Bone marrow (tissue), 2 donors: Measurements from ENCODE around the gene SNRPN.
A peak's percentile ranks its signal among the peaks of the same experiment; 100 is the strongest.
"Not testable (repeated sequence)": the region's sequence is repeated elsewhere in the genome, so short reads cannot be mapped to it uniquely, and the experiment has no call there.

Source experiments
- DNase-seq, 2 donors: peaks; one replicate each; lab custom pipeline; 2025; lab: John Stamatoyannopoulos, UW

Gene SNRPN

DNA sequence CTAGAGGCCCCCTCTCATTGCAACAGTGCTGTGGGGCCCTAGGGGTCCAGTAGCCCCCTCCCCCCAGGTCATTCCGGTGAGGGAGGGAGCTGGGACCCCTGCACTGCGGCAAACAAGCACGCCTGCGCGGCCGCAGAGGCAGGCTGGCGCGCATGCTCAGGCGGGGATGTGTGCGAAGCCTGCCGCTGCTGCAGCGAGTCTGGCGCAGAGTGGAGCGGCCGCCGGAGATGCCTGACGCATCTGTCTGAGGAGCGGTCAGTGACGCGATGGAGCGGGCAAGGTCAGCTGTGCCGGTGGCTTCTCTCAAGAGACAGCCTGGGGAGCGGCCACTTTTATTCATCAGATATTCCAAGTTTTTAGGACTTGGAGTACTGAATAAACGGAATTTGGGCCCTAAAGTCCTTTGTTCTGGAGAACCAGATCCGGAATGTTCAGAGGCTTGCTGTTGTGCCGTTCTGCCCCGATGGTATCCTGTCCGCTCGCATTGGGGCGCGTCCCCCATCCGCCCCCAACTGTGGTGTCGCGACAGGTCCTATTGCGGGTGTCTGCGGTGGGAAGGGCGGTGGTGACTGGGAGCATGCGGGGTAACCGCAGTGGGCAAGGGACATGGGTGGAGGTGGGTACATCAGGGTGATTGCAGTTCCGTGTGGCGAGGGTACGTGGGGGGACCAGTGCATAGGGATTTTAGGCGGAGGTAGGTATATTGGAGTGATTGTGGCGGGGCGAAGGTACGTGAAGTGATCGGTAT lies at the start of gene SNRPN, which contains the start of gene SNURF:
SNRPN (plus strand) TSS at position 205 of the 748 bp plus-strand sequence. CDS start 19,467 bp downstream, outside the sequence.
SNURF (plus strand) TSS at position 205 of the 748 bp plus-strand sequence; CDS start at position 267, 62 bp downstream.
- DNase-seq = peak in 1 of 2 donors; percentile 14

DNA sequence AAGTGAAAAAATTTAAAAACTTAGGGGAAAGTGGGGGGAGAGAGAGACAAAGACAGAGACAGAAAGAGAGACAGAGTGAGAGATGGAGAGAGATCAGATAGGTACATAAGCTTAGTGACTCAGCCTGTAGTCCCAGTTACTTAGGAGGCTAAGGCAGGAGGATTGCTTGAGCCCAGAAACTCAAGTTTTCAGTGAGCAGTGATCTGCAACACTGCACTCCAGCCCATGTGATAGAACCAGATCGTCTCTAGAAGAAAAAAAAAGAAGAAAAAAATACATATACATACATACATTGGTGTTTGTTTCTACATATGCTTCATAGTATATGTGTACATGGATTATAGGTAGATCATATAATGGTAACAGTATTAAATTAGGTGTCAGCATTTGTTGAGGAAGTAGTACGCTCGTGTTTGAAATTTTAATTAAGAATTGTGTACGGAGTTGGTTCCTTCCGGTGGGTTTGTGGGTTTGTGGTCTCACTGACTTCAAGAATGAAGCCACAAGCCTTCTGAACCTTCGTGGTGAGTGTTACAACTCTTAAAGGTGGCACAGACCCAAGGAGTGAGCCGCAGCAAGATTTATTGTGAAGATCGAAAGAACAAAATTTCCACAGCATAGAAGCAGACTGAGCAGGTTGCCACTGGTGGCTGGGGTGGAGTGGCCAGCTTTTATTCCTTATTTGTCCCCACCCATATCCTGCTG lies 38.3 kb upstream of the SNRPN start:
- no peak for DNase-seq

- DNase-seq = no peak
Measured at GRCh38 chr15:24917431-24917830, 37.4 kb upstream of the SNRPN start.

DNA sequence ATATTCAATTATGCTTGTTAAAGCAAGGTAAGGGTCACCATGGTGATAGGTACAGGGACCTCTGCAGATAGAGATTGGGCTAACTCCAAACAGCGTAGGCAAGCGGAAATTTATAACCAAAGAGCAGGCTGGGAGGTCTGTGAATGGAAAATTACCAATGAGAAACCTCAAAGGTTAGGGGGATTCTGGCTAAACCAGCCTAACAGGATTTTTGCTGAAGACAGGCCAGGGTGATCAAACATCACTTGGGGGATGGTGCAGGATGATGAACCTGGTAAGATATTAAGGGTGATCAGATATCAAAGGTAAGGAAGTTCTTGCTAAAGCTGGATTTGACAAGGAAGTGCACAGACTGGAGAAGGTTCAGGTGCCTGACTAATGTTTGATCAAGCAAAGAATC lies 35.3 kb upstream of the SNRPN start:
- DNase-seq = no peak

DNA sequence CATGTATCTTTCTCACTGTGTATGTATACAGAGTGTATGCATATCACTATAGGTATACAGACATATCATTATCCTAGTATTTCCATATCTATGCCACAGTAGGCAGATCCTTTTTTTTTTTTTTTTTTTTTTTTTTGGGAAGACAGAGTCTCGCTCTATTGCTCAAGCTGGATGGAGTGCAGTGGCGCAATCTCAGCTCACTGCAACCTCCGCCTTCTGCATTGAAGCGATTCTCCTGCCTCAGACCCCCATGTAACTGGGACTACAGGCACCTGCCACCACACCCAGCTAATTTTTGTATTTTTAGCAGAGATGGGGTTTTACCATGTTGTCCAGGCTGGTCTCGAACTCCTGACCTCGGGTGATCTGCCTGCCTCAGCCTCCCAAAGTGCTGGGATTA lies 32.0 kb upstream of the SNRPN start:
- DNase-seq = not testable (repeated sequence)

- DNase-seq = no peak
Measured at GRCh38 chr15:24924153-24924552, 30.6 kb upstream of the SNRPN start.

DNA sequence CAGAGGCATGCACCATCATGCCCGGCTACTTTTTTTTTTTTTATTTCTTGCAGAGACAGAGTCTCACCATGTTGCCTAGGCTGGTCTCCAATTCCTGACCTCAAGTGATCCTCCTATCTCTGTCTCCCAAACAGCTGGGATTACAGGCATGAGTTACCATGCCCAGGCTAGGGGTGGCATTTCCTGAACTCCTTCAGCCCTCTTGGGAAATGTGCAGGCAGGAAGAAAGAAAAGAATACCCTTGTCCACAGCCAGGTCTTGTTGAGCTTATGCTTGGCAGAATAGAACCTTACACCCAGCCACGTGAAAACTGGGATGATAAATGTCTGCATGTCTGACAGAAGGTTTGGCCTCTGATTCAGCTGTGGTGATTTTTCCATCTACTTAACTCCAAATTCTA lies 30.2 kb upstream of the SNRPN start:
- no peak for DNase-seq

DNA sequence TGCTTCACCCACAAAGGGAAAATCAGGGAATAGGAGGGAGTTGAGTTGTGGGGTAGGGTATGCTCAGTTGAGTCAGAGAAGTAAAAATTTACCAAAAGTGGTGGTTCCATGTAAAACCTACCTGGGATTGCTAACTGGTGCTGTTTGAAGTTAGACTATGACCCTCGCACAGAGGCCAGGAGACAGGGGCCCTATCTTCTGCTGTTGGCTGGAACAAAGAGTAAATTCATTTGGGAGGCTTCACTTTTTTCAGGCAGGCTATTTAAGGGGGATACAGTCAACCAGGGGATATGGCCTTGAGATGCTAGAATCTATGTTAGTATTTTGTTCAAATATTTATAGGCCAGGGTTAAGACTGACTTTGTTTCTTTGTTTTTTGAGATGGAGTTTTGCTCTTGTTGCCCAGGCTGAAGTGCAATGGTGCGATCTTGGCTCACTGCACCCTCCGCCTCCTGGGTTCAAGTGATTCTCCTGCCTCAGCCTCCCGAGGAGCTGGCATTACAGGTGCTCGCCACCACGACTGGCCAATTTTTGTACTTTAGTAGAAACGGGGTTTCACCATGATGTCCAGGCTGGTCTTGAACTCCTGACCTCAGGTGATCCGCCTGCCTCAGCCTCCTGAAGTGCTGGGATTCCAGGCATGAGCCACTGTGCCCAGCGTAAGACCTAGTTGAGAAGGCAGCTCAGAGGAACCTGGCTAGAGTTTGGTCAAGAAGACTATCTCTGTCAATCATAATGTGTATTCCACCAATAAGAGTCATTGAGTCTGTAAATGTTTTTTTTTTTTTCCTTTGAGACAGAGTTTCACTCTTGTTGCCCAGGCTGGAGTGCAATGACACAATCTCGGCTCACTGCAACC lies 22.7 kb upstream of the SNRPN start:
- not testable (repeated sequence) for DNase-seq

DNA sequence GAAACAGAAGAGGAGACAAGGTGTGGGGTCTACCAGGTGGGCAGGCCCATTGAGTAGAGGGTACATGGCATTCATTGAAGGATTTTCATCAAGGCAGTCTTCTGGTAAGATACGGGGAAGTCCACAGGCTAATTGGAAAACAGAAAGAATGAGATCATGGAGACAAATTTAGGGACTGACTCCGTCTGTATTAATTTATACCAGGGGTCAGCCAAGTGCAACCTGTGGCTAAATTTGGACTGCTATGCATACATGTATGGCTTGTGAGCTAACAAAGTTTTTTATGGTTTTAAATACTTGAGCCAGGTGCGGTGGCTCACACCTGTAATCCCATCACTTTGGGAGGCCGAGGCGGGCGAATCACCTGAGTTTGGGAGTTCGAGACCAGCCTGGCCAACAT lies 21.1 kb upstream of the SNRPN start:
- no peak for DNase-seq

- DNase-seq = not testable (repeated sequence)
Measured at GRCh38 chr15:24938224-24938623, 16.6 kb upstream of the SNRPN start.

DNA sequence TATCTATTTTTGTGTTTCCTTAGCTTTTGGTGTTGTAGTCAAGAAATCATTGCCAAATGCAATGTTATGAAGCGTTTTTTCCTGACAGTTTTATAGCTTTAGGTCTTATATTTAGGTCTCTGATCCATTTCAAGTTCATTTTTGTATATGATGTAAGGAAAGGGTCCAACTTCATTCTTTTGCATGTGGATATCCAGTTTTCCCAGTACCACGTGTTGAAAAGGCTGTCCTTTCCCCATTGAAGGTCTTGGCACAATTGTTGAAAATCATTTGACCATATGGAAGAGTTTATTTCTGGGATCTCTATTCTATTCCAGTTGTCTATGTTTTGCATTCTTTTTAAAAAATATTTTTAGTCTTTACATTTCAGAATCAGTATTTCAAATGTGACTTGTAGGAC lies 14.6 kb upstream of the SNRPN start:
- DNase-seq = no peak

GRCh38 chr15:24943361-24943760 lies 11.4 kb upstream of the SNRPN start:
- no peak for DNase-seq

DNA sequence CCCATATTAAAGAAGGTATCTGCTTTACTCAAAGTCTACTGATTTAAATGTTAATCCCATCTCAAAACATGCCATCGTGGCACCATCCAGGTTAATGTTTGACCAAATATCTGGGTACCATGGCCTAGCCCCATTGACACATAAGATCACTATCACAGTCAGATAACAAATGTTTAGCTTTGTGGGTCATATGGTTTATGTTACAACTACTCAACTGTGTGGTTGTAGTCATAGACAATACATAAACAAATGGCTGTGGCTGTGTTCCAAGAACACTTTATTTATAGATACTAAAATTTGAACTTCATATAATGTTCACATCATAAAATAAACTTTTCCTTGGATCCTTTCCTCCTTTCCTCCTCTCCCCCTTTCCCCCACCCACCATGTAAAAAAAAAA lies 9.8 kb upstream of the SNRPN start:
- no peak for DNase-seq

DNA sequence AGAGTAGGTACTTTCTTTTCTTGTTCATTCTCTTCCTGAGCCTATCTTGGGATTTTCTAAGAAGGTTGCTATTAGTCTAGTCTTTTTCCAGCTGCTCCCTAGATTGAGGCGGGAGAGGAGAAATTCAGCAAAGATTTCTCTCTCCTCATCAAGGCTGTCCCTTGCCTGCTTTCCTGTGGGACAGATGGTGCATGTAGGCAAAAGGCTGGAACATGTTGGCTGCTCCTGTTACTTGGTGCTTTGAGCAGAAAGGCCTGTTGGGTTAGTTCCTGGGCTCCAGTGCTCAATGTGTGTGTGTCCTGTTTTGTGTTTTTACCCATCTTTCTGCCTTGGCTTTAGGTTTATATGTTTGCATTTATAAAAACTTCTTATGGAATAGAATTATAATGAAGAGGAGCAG lies 9.1 kb upstream of the SNRPN start:
- DNase-seq = no peak

- DNase-seq = no peak
Measured at GRCh38 chr15:24948495-24948894, 6.3 kb upstream of the SNRPN start.

DNA sequence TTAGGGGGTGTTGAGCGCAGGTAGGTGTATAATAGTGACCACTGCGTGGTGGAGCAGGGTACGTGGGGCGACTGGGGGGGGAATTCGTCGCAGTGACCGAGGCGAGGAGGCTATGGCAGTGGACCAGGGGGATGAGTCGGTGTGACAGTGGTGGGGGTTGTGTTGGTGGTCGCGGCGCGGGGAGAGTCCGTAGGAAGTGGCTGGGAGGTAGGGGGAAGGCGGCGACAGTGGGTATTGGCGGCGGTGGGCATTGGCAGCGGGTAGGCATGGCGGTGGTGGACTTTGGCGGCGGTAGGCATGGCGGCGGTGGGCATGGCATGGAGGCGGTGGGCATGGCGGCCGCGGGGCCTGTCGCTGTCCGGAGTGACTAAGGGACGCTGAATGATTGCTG lies 739 bp downstream of the SNRPN start:
- DNase-seq = no peak

DNA sequence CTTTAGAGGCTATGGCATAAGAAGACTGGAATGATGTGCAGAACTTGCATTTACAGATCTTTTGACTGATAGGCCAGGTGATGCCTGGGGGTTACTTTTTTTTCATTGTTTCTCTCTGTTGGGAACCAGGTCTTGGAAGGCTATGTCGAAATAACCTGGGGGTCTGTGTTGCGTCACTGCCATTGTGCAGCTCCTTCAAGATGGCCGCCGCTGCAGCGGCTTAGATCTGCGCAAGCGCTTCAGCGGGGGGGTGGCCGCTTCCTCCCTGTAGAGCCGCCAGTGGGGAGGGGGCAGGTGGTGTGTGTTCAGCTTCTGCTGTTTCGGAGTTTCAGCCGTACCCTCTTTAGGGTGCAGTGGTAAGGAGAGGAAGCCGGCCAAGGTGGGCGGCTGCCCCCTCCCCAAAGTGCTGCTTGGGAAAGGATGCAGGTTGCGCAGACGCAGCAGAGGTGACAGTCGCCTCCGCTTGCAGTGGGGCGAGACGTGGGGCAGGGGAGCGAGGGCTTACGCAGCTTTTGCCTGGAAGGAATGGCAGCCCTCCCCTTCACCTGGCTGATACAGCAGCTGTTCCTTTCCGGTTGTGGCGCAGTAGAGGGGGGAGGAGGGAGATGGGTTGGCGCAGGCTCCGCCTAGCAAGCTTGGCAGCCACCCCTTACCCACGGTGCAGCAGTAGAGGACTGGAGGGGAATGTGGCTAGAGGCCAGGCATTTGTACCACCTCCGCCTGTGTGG lies 1.5 kb downstream of the SNRPN start:
- DNase-seq = peak; percentile 54 to 56

DNA sequence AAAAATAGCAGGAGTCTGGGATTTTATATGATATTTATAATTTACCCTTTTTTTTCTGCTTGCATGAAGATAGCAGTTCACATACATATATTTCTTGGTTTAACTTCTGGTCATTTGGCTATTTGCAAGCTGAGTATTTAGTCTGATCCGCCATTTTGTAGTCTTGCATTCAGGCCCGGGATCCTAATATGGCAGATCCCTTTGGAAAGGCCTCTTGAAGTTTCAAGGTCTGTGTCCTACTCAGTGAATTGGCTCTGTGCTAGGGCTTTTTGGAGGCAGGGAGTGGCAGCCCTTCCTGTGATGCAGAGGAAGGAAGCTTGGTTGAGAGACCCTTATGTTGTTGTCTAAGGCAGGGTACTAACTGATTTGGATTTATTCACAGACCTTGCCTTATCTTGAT lies 2.9 kb downstream of the SNRPN start:
- DNase-seq = no peak

DNA sequence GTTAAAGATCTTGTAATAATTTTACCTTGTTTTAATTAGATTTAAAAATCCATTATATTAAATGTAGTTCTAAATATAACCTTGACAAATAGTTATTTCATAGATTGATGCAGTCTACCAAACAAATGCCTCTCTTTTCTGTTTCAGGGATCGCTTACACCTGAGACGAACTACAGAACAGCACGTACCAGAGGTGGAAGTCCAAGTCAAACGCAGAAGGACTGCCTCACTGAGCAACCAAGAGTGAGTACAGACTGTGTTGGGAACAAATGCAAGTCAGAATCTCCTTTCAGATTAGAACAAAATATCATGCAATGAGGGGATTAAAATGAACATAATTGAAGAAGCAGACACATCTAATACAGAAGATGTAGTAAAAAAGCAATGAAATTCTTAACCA lies 7.2 kb downstream of the SNRPN start:
- DNase-seq = no peak

- DNase-seq = no peak
Measured at GRCh38 chr15:24962880-24963279, 8.1 kb downstream of the SNRPN start.

- no peak for DNase-seq
Measured at GRCh38 chr15:24966364-24967103, 11.7 kb downstream of the SNRPN start.
